ENCODE data around the gene ACOD1.
A peak's percentile ranks its signal among the peaks of the same experiment; 100 is the strongest.

ACOD1 gene

DNA sequence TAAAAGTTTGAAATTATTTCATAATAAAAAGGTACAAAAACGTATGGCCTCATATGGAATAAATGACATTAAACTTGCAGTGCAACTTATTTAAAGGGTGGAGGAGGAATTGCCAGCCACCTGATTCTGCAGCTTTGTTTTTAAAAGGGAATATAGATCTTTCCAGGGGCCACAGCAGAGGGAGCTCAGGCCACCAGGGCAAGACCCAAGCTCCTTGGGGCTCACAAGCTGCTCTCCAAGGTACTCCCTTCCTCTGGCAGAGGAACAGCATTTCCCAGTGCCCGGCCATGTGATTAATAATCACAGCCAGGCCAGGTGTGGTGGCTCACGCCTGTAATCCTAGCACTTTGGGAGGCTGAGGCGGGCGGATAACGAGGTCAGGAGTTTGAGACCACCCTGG lies 6.2 kb downstream of the ACOD1 start:
- TF ChIP-seq REST (IDR thresholded peaks at IDR 0.05; ENCODE audit: insufficient read depth in 1 of 2, low read depth in 2 of 2, low read length in 2 of 2) (peak; percentile 72 to 88), POLR2AphosphoS5 (IDR thresholded peaks at IDR 0.05; ENCODE audit: low read depth, low read length) (no peak)

GRCh38 chr13:76955193-76955592 lies 6.9 kb downstream of the ACOD1 start:
- no peak for TF ChIP-seq REST (IDR thresholded peaks at IDR 0.05; ENCODE audit: insufficient read depth in 1 of 2, low read depth in 2 of 2, low read length in 2 of 2)
- no peak for TF ChIP-seq SIN3A (IDR thresholded peaks at IDR 0.05; ENCODE audit: borderline replicate concordance, insufficient read depth, low read length)
- TF ChIP-seq POLR2AphosphoS5 (IDR thresholded peaks at IDR 0.05; ENCODE audit: low read depth, low read length), result no peak
- TF ChIP-seq FOXP2 (optimal IDR thresholded peaks at IDR 0.05; ENCODE audit: borderline replicate concordance, extremely low read depth, extremely low read length, insufficient read depth), result no peak
- TF ChIP-seq TAF1 (IDR thresholded peaks at IDR 0.05; ENCODE audit: borderline replicate concordance, insufficient read depth, low read length), result no peak

GRCh38 chr13:76955661-76956060 lies 7.3 kb downstream of the ACOD1 start:
- no peak for TF ChIP-seq FOXP2 (optimal IDR thresholded peaks at IDR 0.05; ENCODE audit: borderline replicate concordance, extremely low read depth, extremely low read length, insufficient read depth)
- no peak for TF ChIP-seq SIN3A (IDR thresholded peaks at IDR 0.05; ENCODE audit: borderline replicate concordance, insufficient read depth, low read length)
- TF ChIP-seq REST (IDR thresholded peaks at IDR 0.05; ENCODE audit: insufficient read depth in 1 of 2, low read depth in 2 of 2, low read length in 2 of 2), result no peak
- TF ChIP-seq TAF1 (IDR thresholded peaks at IDR 0.05; ENCODE audit: borderline replicate concordance, insufficient read depth, low read length), result no peak
- TF ChIP-seq POLR2AphosphoS5 (IDR thresholded peaks at IDR 0.05; ENCODE audit: low read depth, low read length), result no peak

DNA sequence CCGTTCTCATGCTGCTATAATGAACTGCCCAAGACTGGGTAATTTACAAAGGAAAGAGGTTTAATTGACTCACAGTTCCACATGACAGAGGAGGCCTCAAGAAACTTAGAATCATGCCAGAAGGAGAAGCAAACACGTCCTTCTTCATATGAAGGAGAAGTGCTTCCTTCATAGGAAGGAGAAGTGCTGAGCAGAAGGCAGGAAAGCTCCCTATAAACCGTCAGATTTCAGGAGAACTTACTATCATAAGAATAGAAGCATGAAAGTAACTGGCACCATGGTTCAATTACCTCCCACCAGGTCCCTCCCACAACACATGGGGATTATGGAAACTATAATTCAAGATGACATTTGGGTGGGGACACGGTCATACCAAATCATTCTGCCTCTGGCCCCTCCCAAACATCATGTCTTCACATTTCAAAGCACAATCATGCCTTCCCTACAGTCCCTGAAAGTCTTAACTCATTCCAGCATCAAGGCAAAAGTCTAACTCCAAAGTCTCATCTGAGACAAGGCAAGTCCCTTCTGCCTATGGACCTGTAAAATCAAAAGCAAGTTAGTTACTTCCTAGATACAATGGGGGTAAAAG lies 10.6 kb downstream of the ACOD1 start:
- TF ChIP-seq FOXP2 (optimal IDR thresholded peaks at IDR 0.05; ENCODE audit: borderline replicate concordance, extremely low read depth, extremely low read length, insufficient read depth) (no peak), SIN3A (IDR thresholded peaks at IDR 0.05; ENCODE audit: borderline replicate concordance, insufficient read depth, low read length) (no peak), REST (IDR thresholded peaks at IDR 0.05; ENCODE audit: insufficient read depth in 1 of 2, low read depth in 2 of 2, low read length in 2 of 2) (no peak), POLR2AphosphoS5 (IDR thresholded peaks at IDR 0.05; ENCODE audit: low read depth, low read length) (no peak), TAF1 (IDR thresholded peaks at IDR 0.05; ENCODE audit: borderline replicate concordance, insufficient read depth, low read length) (no peak)

All from PFSK-1 (cell line).